ENCODE results near the gene DMPK.
A peak's percentile ranks its signal among the peaks of the same experiment; 100 is the strongest.

Gene DMPK

DNA sequence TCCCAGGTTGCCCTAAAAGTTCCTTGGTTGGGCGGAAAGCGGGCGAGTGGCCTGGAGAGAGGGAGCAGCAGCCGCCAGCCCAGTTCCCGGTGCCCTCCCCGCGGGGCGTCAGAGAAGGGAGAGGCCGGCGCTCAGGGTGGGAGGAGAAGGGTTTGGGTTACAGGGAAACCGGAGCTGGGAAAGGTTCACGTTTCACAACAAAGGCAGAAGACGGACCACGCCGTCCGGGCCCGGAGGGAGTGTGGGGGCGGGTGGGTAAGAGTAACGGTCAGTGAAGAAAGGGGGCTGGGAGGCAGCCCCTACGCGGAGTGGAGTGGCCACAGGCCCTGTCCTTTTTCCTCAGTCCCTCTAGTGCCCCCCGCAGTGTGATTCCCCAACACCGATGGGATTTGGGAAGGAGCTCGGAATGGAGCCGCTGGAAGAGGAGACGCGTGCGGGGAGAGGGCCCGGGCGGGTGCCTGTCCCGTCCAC, 14.8 kb downstream of the DMPK start:
- H3K9me3 ChIP-seq (replicated peaks in 1 of 2; ENCODE audit: control insufficient read depth in 2 of 2, insufficient read depth in 1 of 2, low read depth in 1 of 2, low read length in 2 of 2), result no peaks in the 10 kb centered on the region
- peak overlapping the region; percentile 100 for H3K18ac ChIP-seq (ENCODE audit: low read length)
- peak overlapping the region; percentile 100 for H3K9ac ChIP-seq (ENCODE audit: low read depth, low read length, poor library complexity)
- H2BK120ac ChIP-seq (ENCODE audit: low read depth, low read length), result peak overlapping the region; percentile 73
- H3K27me3 ChIP-seq (ENCODE audit: control insufficient read depth in 3 of 3, insufficient read depth in 3 of 3, low read depth in 1 of 3, low read length in 3 of 3), result no peaks in the 10 kb centered on the region
- H3K4me2 ChIP-seq (ENCODE audit: insufficient read depth, low read length, poor library complexity, severe bottlenecking), result peak overlapping the region; percentile 97
- H3K4me3 ChIP-seq (ENCODE audit: low read length in 2 of 2), result peak overlapping the region; percentile 91 to 97
- DNase-seq (ENCODE audit: low spot score), result peak; percentile 72
- peak overlapping the region; percentile 84 for H2AFZ ChIP-seq (ENCODE audit: low read length)
- WGBS, 2 donors (ENCODE audit: extremely low coverage in 2 of 2, insufficient read length in 2 of 2, insufficient replicate concordance in 1 of 2), result no CpG with 5 or more reads among the region's 31 CpGs
- H4K91ac ChIP-seq (ENCODE audit: low read depth, low read length, poor library complexity), result no peak overlapping the region
- H2BK12ac ChIP-seq (ENCODE audit: low read length), result no peak overlapping the region
- H3K79me1 ChIP-seq (ENCODE audit: low read depth, low read length), result peaks cover 21% of the 10 kb centered on the region
- peak overlapping the region; percentile 100 for H3K23ac ChIP-seq (ENCODE audit: low read depth, low read length, poor library complexity)
- H2AK5ac ChIP-seq (ENCODE audit: low read depth, low read length), result peak overlapping the region; percentile 100
- no peak overlapping the region for H3K14ac ChIP-seq (ENCODE audit: low read length)
- no peak overlapping the region for H3K4ac ChIP-seq (ENCODE audit: low read length)
- peak overlapping the region; percentile 99 for H2BK5ac ChIP-seq (ENCODE audit: low read length)
- H3K27ac ChIP-seq (replicated peaks; ENCODE audit: low read length), result peak overlapping the region; percentile 100
- H2BK15ac ChIP-seq (ENCODE audit: low read length), result peak overlapping the region; percentile 14
- H3K4me1 ChIP-seq (ENCODE audit: control insufficient read depth in 2 of 2, insufficient read depth in 1 of 2, low read depth in 1 of 2, low read length in 2 of 2), result peaks cover 29 to 30% of the 10 kb centered on the region in 2 donors
- H4K8ac ChIP-seq (ENCODE audit: low read depth, low read length), result no peak overlapping the region
- H3K36me3 ChIP-seq (replicated peaks in 1 of 2; ENCODE audit: control insufficient read depth in 2 of 2, insufficient read depth in 2 of 2, low read length in 2 of 2), result peaks cover 4 to 30% of the 10 kb centered on the region in 2 donors

DNA sequence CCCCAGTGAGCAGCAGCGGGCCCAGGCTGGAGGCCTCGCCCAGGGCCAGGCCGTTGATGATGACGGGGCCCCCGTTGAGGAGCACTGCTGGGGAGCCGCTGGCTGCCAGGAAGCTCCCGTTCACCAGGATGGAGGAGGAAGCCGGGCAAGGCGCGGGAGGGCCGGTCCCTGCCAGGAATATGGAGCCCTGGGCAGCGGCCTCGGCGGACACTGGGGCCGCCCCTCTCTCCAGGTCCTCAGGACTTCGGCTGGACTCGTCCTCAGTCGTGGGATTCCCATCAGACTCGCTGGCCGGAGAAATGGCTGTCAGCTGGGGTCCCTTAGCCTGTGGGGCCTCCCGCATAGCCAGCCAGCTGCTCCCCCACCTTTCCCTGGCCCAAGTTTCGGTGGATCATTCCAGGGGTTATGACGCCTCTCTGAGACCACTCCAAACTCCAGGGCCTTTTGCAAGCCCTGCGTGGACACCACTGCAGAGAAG, 15.4 kb downstream of the DMPK start:
- H3K27ac ChIP-seq (replicated peaks; ENCODE audit: low read length), result peak overlapping the region; percentile 78

DNA sequence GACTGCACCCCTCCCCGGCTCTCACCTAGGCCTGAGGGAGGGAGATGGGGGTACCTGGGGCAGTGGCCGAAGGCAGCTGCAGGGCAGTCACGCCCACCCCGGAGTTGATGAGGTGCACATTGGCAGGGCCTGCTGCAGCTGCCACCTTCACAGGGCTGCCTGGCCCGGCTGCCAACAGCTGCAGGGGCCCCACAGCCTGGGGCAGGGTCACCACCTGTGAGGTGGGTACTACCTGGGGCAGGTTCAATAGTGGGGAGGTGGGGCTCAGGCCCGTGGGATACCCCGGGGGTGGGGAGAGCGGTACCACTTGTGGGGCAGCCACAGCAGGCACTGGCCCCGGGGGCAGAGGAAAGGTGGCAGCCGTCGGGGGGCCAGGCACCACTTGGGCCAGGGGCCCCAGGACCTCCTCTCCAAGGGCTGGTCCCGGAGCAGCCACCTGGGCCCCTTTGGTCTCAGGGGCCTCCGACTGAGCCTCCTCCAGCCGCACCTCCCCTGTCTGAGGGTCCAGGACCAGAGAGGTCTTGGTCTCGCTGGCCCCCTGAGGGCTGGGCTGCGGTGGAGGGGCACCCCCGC, 15.9 kb downstream of the DMPK start:
- Histone ChIP-seq H3K4me1 (ENCODE audit: control insufficient read depth in 2 of 2, insufficient read depth in 1 of 2, low read depth in 1 of 2, low read length in 2 of 2) (peaks cover 29 to 30% of the 10 kb centered on the region in 2 donors), H3K36me3 (replicated peaks in 1 of 2; ENCODE audit: control insufficient read depth in 2 of 2, insufficient read depth in 2 of 2, low read length in 2 of 2) (peaks cover 0 to 20% of the 10 kb centered on the region in 2 donors), H2BK5ac (ENCODE audit: low read length) (no peak overlapping the region), H3K23ac (ENCODE audit: low read depth, low read length, poor library complexity) (peak overlapping the region; percentile 100), H3K4ac (ENCODE audit: low read length) (peak overlapping the region; percentile 97), H2BK12ac (ENCODE audit: low read length) (peak overlapping the region; percentile 84), H4K8ac (ENCODE audit: low read depth, low read length) (peak overlapping the region; percentile 65), H2BK15ac (ENCODE audit: low read length) (peak overlapping the region; percentile 14), H3K9ac (ENCODE audit: low read depth, low read length, poor library complexity) (peak overlapping the region; percentile 90), H2AK5ac (ENCODE audit: low read depth, low read length) (peak overlapping the region; percentile 82), H3K4me3 (ENCODE audit: low read length in 2 of 2) (peak overlapping the region; percentile 42 to 97), H3K27ac (replicated peaks; ENCODE audit: low read length) (no peak overlapping the region), H3K4me2 (ENCODE audit: insufficient read depth, low read length, poor library complexity, severe bottlenecking) (peak overlapping the region; percentile 97), H2AFZ (ENCODE audit: low read length) (no peak overlapping the region), H3K14ac (ENCODE audit: low read length) (peak overlapping the region; percentile 94), H3K27me3 (ENCODE audit: control insufficient read depth in 3 of 3, insufficient read depth in 3 of 3, low read depth in 1 of 3, low read length in 3 of 3) (no peaks in the 10 kb centered on the region), H3K79me1 (ENCODE audit: low read depth, low read length) (peaks cover 21% of the 10 kb centered on the region), H3K9me3 (replicated peaks in 1 of 2; ENCODE audit: control insufficient read depth in 2 of 2, insufficient read depth in 1 of 2, low read depth in 1 of 2, low read length in 2 of 2) (no peaks in the 10 kb centered on the region), H3K18ac (ENCODE audit: low read length) (peak overlapping the region; percentile 97), H2BK120ac (ENCODE audit: low read depth, low read length) (no peak overlapping the region), H4K91ac (ENCODE audit: low read depth, low read length, poor library complexity) (no peak overlapping the region)
- DNase-seq (ENCODE audit: low spot score), result no peak
- no CpG with 5 or more reads among the region's 17 CpGs for WGBS, 2 donors (ENCODE audit: extremely low coverage in 2 of 2, insufficient read length in 2 of 2, insufficient replicate concordance in 1 of 2)

More for the DNA sequence above, 15.4 kb downstream of the DMPK start:
- peak overlapping the region; percentile 65 for H4K8ac ChIP-seq (ENCODE audit: low read depth, low read length)
- H2BK12ac ChIP-seq (ENCODE audit: low read length), result peak overlapping the region; percentile 84
- H3K4ac ChIP-seq (ENCODE audit: low read length), result peak overlapping the region; percentile 97
- peak overlapping the region; percentile 91 to 97 for H3K4me3 ChIP-seq (ENCODE audit: low read length in 2 of 2)
- H3K18ac ChIP-seq (ENCODE audit: low read length), result peak overlapping the region; percentile 97
- WGBS, 2 donors (ENCODE audit: extremely low coverage in 2 of 2, insufficient read length in 2 of 2, insufficient replicate concordance in 1 of 2), result no CpG with 5 or more reads among the region's 24 CpGs
- H3K27me3 ChIP-seq (ENCODE audit: control insufficient read depth in 3 of 3, insufficient read depth in 3 of 3, low read depth in 1 of 3, low read length in 3 of 3), result no peaks in the 10 kb centered on the region
- H3K4me2 ChIP-seq (ENCODE audit: insufficient read depth, low read length, poor library complexity, severe bottlenecking), result peak overlapping the region; percentile 97
- no peak for DNase-seq (ENCODE audit: low spot score)
- H3K79me1 ChIP-seq (ENCODE audit: low read depth, low read length), result peaks cover 21% of the 10 kb centered on the region
- H3K14ac ChIP-seq (ENCODE audit: low read length), result peak overlapping the region; percentile 94
- peak overlapping the region; percentile 90 for H3K9ac ChIP-seq (ENCODE audit: low read depth, low read length, poor library complexity)
- H3K23ac ChIP-seq (ENCODE audit: low read depth, low read length, poor library complexity), result peak overlapping the region; percentile 100
- peak overlapping the region; percentile 82 for H2AK5ac ChIP-seq (ENCODE audit: low read depth, low read length)
- H2BK5ac ChIP-seq (ENCODE audit: low read length), result peak overlapping the region; percentile 71
- peak overlapping the region; percentile 40 for H2AFZ ChIP-seq (ENCODE audit: low read length)
- no peak overlapping the region for H2BK120ac ChIP-seq (ENCODE audit: low read depth, low read length)
- H3K4me1 ChIP-seq (ENCODE audit: control insufficient read depth in 2 of 2, insufficient read depth in 1 of 2, low read depth in 1 of 2, low read length in 2 of 2), result peaks cover 29 to 30% of the 10 kb centered on the region in 2 donors
- H4K91ac ChIP-seq (ENCODE audit: low read depth, low read length, poor library complexity), result no peak overlapping the region
- peaks cover 3 to 25% of the 10 kb centered on the region in 2 donors for H3K36me3 ChIP-seq (replicated peaks in 1 of 2; ENCODE audit: control insufficient read depth in 2 of 2, insufficient read depth in 2 of 2, low read length in 2 of 2)
- H2BK15ac ChIP-seq (ENCODE audit: low read length), result peak overlapping the region; percentile 14
- no peaks in the 10 kb centered on the region for H3K9me3 ChIP-seq (replicated peaks in 1 of 2; ENCODE audit: control insufficient read depth in 2 of 2, insufficient read depth in 1 of 2, low read depth in 1 of 2, low read length in 2 of 2)

DNA sequence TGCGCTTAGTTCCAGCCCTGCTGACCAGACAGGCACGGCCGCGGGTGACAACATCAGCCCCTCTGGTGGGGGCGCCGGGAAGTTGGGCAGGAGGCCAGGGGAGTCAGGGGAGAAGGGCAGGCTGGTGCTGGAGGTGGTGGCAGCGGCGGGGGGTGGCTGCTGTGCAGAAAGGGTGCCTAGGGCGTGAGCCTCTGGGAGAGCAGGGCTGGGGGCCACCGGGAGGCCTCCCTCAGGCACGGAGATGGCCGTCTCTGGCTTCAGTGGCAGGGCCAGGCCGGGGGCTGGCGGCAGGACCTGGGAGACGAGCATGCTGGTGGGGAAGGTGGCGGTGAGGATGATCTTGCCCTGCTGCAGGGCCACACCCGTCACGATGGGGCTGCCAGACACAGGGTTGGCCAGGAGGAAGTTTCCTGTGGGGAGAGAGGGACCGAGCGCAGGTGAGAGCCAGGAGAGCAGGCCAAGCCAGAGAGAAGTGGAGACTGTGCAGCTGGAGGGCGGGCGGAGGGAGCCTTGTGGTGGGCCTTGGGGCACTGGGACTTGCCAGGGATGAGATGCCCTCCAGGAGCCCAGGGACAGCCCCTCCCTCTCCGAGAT, 16.5 kb downstream of the DMPK start:
- H3K9me3 ChIP-seq (replicated peaks in 1 of 2; ENCODE audit: control insufficient read depth in 2 of 2, insufficient read depth in 1 of 2, low read depth in 1 of 2, low read length in 2 of 2), result no peaks in the 10 kb centered on the region
- no peak overlapping the region for H2AFZ ChIP-seq (ENCODE audit: low read length)
- peak overlapping the region; percentile 1 for H3K14ac ChIP-seq (ENCODE audit: low read length)
- H4K91ac ChIP-seq (ENCODE audit: low read depth, low read length, poor library complexity), result peak overlapping the region; percentile 72
- H3K4me1 ChIP-seq (ENCODE audit: control insufficient read depth in 2 of 2, insufficient read depth in 1 of 2, low read depth in 1 of 2, low read length in 2 of 2), result peaks cover 24 to 30% of the 10 kb centered on the region in 2 donors
- H2BK120ac ChIP-seq (ENCODE audit: low read depth, low read length), result no peak overlapping the region
- peak overlapping the region; percentile 41 for H2BK12ac ChIP-seq (ENCODE audit: low read length)
- H4K8ac ChIP-seq (ENCODE audit: low read depth, low read length), result no peak overlapping the region
- H3K4me3 ChIP-seq (ENCODE audit: low read length in 2 of 2), result no peak overlapping the region
- H3K9ac ChIP-seq (ENCODE audit: low read depth, low read length, poor library complexity), result peak overlapping the region; percentile 81
- H3K79me1 ChIP-seq (ENCODE audit: low read depth, low read length), result peaks cover 21% of the 10 kb centered on the region
- no peaks in the 10 kb centered on the region for H3K27me3 ChIP-seq (ENCODE audit: control insufficient read depth in 3 of 3, insufficient read depth in 3 of 3, low read depth in 1 of 3, low read length in 3 of 3)
- H3K4me2 ChIP-seq (ENCODE audit: insufficient read depth, low read length, poor library complexity, severe bottlenecking), result no peak overlapping the region
- peak overlapping the region; percentile 71 for H2BK5ac ChIP-seq (ENCODE audit: low read length)
- H3K27ac ChIP-seq (replicated peaks; ENCODE audit: low read length), result no peak overlapping the region
- H3K4ac ChIP-seq (ENCODE audit: low read length), result no peak overlapping the region
- H2AK5ac ChIP-seq (ENCODE audit: low read depth, low read length), result peak overlapping the region; percentile 82
- peak overlapping the region; percentile 52 for H3K18ac ChIP-seq (ENCODE audit: low read length)
- DNase-seq (ENCODE audit: low spot score), result no peak
- H2BK15ac ChIP-seq (ENCODE audit: low read length), result peak overlapping the region; percentile 14
- H3K23ac ChIP-seq (ENCODE audit: low read depth, low read length, poor library complexity), result peak overlapping the region; percentile 100
- H3K36me3 ChIP-seq (replicated peaks in 1 of 2; ENCODE audit: control insufficient read depth in 2 of 2, insufficient read depth in 2 of 2, low read length in 2 of 2), result peaks cover 0 to 14% of the 10 kb centered on the region in 2 donors
- WGBS, 2 donors (ENCODE audit: extremely low coverage in 2 of 2, insufficient read length in 2 of 2, insufficient replicate concordance in 1 of 2), result no CpG with 5 or more reads among the region's 23 CpGs

Measured in neuronal stem cell (in vitro differentiated cells).